ENCODE data around the gene ELAVL3. TPM values are rescaled to one million over a fixed set of nuclear protein-coding genes. Genes with fewer than 3 reads are reported as not detected.

Gene ELAVL3
- total RNA-seq, 1 experiment from 2014 or later: 1.2 TPM

DNA sequence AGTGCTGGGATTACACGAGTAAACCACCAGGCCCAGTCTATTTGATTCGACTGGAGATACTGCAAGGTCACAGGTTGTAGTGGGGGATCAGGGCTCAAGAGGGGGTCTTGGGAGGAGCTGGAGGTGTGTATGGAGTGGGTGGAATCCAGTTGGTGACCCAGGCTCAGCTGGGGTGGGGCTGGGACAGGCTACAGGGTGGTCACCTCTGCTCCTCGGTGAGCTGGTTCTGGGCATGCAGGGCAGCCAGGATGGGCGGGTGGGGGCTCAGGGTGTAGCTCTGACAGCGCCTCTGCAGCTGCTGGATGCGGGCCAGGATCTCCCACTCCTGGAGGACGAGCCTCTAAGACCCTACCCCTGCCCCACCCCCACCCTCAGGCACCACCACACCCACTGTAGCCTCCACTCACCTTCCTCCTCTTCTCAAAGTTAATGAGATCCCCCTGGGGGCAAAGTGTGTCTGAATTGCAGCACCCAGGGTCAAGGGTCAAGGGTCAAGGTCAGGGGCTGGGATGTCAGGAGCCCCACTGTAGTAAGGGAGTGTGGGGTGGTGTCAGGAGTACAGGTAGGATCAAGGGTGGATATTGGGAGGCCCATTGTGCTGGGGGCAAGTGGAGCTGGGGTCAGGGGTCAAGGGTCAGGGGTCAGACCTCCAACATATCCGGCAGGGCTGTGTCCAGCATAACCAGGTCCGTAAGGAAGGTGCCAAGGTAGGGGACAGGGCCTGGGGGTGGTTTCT lies 78.9 kb downstream of the ELAVL3 start:
- Mint-ChIP-seq H3K36me3 (ENCODE audit: insufficient read depth in 1 of 3, low read depth in 3 of 3) (peaks cover 9 to 60% (median 50%) of the 10 kb centered on the region in 3 experiments; a peak in 6 of 7 replicates), H3K4me1 (peaks cover 2 to 6% of the 10 kb centered on the region in 2 experiments; a peak in 1 of 4 replicates), H3K9me3 (no peaks in the 10 kb centered on the region), H3K27me3 (ENCODE audit: low read depth) (no peaks in the 10 kb centered on the region), H3K27ac (no peak overlapping the region), H3K4me3 (no peak overlapping the region)
- H3K79me1 ChIP-seq (ENCODE audit: insufficient read depth, low read depth, low read length, poor library complexity, severe bottlenecking): no peaks in the 10 kb centered on the region
- no peak overlapping the region for H2BK20ac ChIP-seq (ENCODE audit: low read depth, low read length, poor library complexity, severe bottlenecking)
- no peak overlapping the region for H3T11ph ChIP-seq (ENCODE audit: low read length)
- no peak overlapping the region for H2BK120ac ChIP-seq (ENCODE audit: low read depth, low read length, poor library complexity, severe bottlenecking)
- no peak overlapping the region for H3K27ac ChIP-seq (ENCODE audit: insufficient read length, low read depth, low read length)
- H2AK5ac ChIP-seq (ENCODE audit: insufficient read length, low read length): no peak overlapping the region
- H2BK12ac ChIP-seq (ENCODE audit: insufficient read length, low read depth, low read length): no peak overlapping the region
- H4K20me1 ChIP-seq (ENCODE audit: control insufficient read depth, insufficient read depth, insufficient read length): no peaks in the 10 kb centered on the region
- no peak overlapping the region for H2AFZ ChIP-seq (ENCODE audit: low read length)
- TF ChIP-seq, protein P1, sequence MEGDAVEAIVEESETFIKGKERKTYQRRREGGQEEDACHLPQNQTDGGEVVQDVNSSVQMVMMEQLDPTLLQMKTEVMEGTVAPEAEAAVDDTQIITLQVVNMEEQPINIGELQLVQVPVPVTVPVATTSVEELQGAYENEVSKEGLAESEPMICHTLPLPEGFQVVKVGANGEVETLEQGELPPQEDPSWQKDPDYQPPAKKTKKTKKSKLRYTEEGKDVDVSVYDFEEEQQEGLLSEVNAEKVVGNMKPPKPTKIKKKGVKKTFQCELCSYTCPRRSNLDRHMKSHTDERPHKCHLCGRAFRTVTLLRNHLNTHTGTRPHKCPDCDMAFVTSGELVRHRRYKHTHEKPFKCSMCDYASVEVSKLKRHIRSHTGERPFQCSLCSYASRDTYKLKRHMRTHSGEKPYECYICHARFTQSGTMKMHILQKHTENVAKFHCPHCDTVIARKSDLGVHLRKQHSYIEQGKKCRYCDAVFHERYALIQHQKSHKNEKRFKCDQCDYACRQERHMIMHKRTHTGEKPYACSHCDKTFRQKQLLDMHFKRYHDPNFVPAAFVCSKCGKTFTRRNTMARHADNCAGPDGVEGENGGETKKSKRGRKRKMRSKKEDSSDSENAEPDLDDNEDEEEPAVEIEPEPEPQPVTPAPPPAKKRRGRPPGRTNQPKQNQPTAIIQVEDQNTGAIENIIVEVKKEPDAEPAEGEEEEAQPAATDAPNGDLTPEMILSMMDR (conservative IDR thresholded peaks at IDR 0.05): no peak
- no peak overlapping the region for H4K91ac ChIP-seq (ENCODE audit: insufficient read length, low read depth, low read length)
- H3K27me3 ChIP-seq (ENCODE audit: insufficient read depth, low read length): no peaks in the 10 kb centered on the region
- H3K4me1 ChIP-seq (ENCODE audit: insufficient read depth, low read length): no peaks in the 10 kb centered on the region
- no peak overlapping the region for H3K4me2 ChIP-seq (ENCODE audit: insufficient read depth, insufficient read length, low read length)
- H4K5ac ChIP-seq (ENCODE audit: insufficient read length, low read depth, low read length): no peak overlapping the region
- H3K56ac ChIP-seq (ENCODE audit: insufficient read length, low read depth, low read length): no peak overlapping the region
- H3K9me3 ChIP-seq (ENCODE audit: control insufficient read depth, low read depth, low read length): no peaks in the 10 kb centered on the region
- H3K18ac ChIP-seq (ENCODE audit: insufficient read length, low read depth, low read length): no peak overlapping the region
- no peaks in the 10 kb centered on the region for H3K79me2 ChIP-seq (ENCODE audit: insufficient read depth, low read length)
- no peak overlapping the region for H2BK15ac ChIP-seq (ENCODE audit: low read depth, low read length)
- DNase-seq: no peak
- H4K8ac ChIP-seq (replicated peaks; ENCODE audit: insufficient read length, low read depth, low read length): no peak overlapping the region
- H3K23me2 ChIP-seq (ENCODE audit: insufficient read length, low read depth, low read length, poor library complexity, severe bottlenecking): peaks cover 2% of the 10 kb centered on the region
- H2BK5ac ChIP-seq (ENCODE audit: insufficient read length, low read length): no peak overlapping the region
- no CpG with 5 or more reads among the region's 9 CpGs for WGBS (ENCODE audit: extremely low coverage, insufficient read length, low lambda C conversion rate)
- no peak overlapping the region for H3K4ac ChIP-seq (ENCODE audit: low read depth, low read length)
- no peak overlapping the region for H3K9ac ChIP-seq (ENCODE audit: extremely low read depth, insufficient read length, low read length)
- H3K23ac ChIP-seq (ENCODE audit: insufficient read length, low read depth, low read length): no peak overlapping the region
- H3K14ac ChIP-seq (ENCODE audit: insufficient read depth, low read length): no peak overlapping the region

Small RNAs within 50 kb of the gene (microRNA-seq; reads per million reads assigned to microRNA genes)
- gene MIR7974 (ENCODE audit: borderline microRNAs expressed): 0.46 reads per million

Other genes with a start within 250 kb of the ELAVL3 start
- gene ANGPTL8, start 241.4 kb downstream of the ELAVL3 start, total RNA-seq (2021): not detected in 2 replicates
- gene DOCK6, start 218.5 kb downstream of the ELAVL3 start, total RNA-seq (2021): 57.9 and 59.4 TPM in 2 replicates
- gene TSPAN16, start 184.9 kb downstream of the ELAVL3 start, total RNA-seq (2021): not detected in 2 replicates
- 29.4 and 32.8 TPM in 2 replicates for gene RAB3D, start 141.4 kb downstream of the ELAVL3 start, total RNA-seq (2021)
- gene TMEM205, start 134.8 kb downstream of the ELAVL3 start, total RNA-seq (2021): 69.7 and 73.1 TPM in 2 replicates
- gene CCDC159, start 134.5 kb downstream of the ELAVL3 start, total RNA-seq (2021): 5.7 and 5.8 TPM in 2 replicates
- gene PLPPR2, start 125.6 kb downstream of the ELAVL3 start, total RNA-seq (2021): 6.1 and 8.0 TPM in 2 replicates
- 3.8 and 5.2 TPM in 2 replicates for gene SWSAP1, start 106.4 kb downstream of the ELAVL3 start, total RNA-seq (2021)
- gene EPOR, start 96.7 kb downstream of the ELAVL3 start, total RNA-seq (2021): 8.9 and 9.3 TPM in 2 replicates
- 58.5 and 65.9 TPM in 2 replicates for gene RGL3, start 61.7 kb downstream of the ELAVL3 start, total RNA-seq (2021)
- gene ODAD3, start 45.9 kb downstream of the ELAVL3 start, total RNA-seq (2021): 2.2 and 2.5 TPM in 2 replicates
- 431 and 437 TPM in 2 replicates for gene PRKCSH, start 45.4 kb downstream of the ELAVL3 start, total RNA-seq (2021)
- gene ZNF653, start 24.8 kb upstream of the ELAVL3 start, total RNA-seq (2021): 9.1 and 11.6 TPM in 2 replicates
- gene ECSIT, start 48.1 kb upstream of the ELAVL3 start, total RNA-seq (2021): 40.0 and 42.4 TPM in 2 replicates
- 15.7 and 17.9 TPM in 2 replicates for gene CNN1, start 57.8 kb upstream of the ELAVL3 start, total RNA-seq (2021)
- gene ELOF1, start 78.2 kb upstream of the ELAVL3 start, total RNA-seq (2021): 84.9 and 88.6 TPM in 2 replicates
- 2.3 and 4.0 TPM in 2 replicates for gene ACP5, start 96.6 kb upstream of the ELAVL3 start, total RNA-seq (2021)
- gene ZNF627, start 116.4 kb upstream of the ELAVL3 start, total RNA-seq (2021): 12.2 and 12.8 TPM in 2 replicates